ENCODE measurements around the gene BSCL2. TPM values are rescaled to one million over a fixed set of nuclear protein-coding genes. Genes with fewer than 3 reads are reported as not detected.

BSCL2 gene
- total and polyA plus RNA-seq, 2 of the 13 experiments (the other 11 are each of a cell fraction or from before 2014, with no cell fraction given) = 19.5 to 21.1 TPM

DNA sequence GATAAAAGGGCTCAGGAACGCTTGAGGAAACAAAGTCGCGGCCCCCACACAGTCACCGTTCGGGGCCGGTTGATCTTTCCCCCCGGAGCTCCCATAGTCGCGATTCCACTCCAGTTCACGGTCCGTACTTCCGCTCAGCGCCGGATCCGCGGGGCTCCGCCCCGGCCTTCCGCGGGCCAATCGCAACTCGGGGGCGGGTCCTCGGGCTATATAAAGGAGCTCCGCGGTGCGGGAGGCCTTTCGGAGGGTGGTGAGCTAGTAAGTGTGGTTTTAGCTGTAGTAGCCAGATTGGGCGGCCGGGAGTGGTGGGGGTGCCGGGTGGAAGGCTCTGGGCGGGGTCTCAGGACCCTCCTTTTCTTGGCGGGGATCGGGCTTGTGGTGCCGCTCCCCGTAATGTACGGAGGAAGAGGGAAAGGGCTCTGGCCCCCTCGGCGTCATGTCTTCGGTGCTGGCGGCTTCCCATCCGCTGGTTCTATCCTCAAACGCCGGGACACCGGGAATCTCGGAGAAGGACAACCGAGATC lies 42.1 kb downstream of the BSCL2 start, which contains the start of the genes C11orf98 and CSKMT (continued):
- TF ChIP-seq AKAP8 (CRISPR knock-in tag; IDR thresholded peaks at IDR 0.05) (peak; percentile 45; the same call in 1 of the 2 replicates), HIVEP1 (CRISPR knock-in tag; IDR thresholded peaks at IDR 0.05) (peak; percentile 79), KLF12 (CRISPR knock-in tag; IDR thresholded peaks at IDR 0.05; ENCODE audit: borderline replicate concordance) (0 out of 2 replicates have a peak, but pooled peaks have one; percentile 82), IKZF5 (CRISPR knock-in tag; IDR thresholded peaks at IDR 0.05) (peak; percentile 90), ZNF792 (CRISPR knock-in tag; IDR thresholded peaks at IDR 0.05) (peak; percentile 84), MIXL1 (CRISPR knock-in tag; IDR thresholded peaks at IDR 0.05) (peak; percentile 43; the same call in 1 of the 2 replicates), ZNF776 (CRISPR knock-in tag; IDR thresholded peaks at IDR 0.05) (peak; percentile 84), SALL1 (CRISPR knock-in tag; IDR thresholded peaks at IDR 0.05) (peak; percentile 80), REXO4 (CRISPR knock-in tag; IDR thresholded peaks at IDR 0.05; ENCODE audit: borderline replicate concordance) (0 out of 2 replicates have a peak, but pooled peaks have one; percentile 9), MED13 (CRISPR knock-in tag; IDR thresholded peaks at IDR 0.05) (peak; percentile 69), TBX2 (CRISPR knock-in tag; IDR thresholded peaks at IDR 0.05; ENCODE audit: borderline replicate concordance) (peak; percentile 52; the same call in 1 of the 2 replicates), ZMYM2 (CRISPR knock-in tag; IDR thresholded peaks at IDR 0.05) (no peak), ZSCAN9 (CRISPR knock-in tag; IDR thresholded peaks at IDR 0.05; ENCODE audit: borderline replicate concordance) (peak; percentile 97), ZNF7 (CRISPR knock-in tag; IDR thresholded peaks at IDR 0.05) (no peak), KMT2A (CRISPR knock-in tag; IDR thresholded peaks at IDR 0.05) (no peak), GLMP (CRISPR knock-in tag; IDR thresholded peaks at IDR 0.05; ENCODE audit: borderline replicate concordance) (no peak), SP5 (CRISPR knock-in tag; IDR thresholded peaks at IDR 0.05; ENCODE audit: borderline replicate concordance, low read depth) (peak; percentile 35; the same call in 1 of the 2 replicates), ZNF567 (CRISPR knock-in tag; IDR thresholded peaks at IDR 0.05; ENCODE audit: borderline replicate concordance) (0 out of 2 replicates have a peak, but pooled peaks have one; percentile 73), ZFP82 (CRISPR knock-in tag; IDR thresholded peaks at IDR 0.05; ENCODE audit: borderline replicate concordance) (peak; percentile 17; the same call in 1 of the 2 replicates), AHR (CRISPR knock-in tag; IDR thresholded peaks at IDR 0.05) (no peak)
- TF ChIP-seq, protein P1, sequence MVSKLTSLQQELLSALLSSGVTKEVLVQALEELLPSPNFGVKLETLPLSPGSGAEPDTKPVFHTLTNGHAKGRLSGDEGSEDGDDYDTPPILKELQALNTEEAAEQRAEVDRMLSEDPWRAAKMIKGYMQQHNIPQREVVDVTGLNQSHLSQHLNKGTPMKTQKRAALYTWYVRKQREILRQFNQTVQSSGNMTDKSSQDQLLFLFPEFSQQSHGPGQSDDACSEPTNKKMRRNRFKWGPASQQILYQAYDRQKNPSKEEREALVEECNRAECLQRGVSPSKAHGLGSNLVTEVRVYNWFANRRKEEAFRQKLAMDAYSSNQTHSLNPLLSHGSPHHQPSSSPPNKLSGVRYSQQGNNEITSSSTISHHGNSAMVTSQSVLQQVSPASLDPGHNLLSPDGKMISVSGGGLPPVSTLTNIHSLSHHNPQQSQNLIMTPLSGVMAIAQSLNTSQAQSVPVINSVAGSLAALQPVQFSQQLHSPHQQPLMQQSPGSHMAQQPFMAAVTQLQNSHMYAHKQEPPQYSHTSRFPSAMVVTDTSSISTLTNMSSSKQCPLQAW (CRISPR knock-in tag; IDR thresholded peaks at IDR 0.05) = peak; percentile 46; the same call in 1 of the 2 replicates
- TF ChIP-seq, protein P2, sequence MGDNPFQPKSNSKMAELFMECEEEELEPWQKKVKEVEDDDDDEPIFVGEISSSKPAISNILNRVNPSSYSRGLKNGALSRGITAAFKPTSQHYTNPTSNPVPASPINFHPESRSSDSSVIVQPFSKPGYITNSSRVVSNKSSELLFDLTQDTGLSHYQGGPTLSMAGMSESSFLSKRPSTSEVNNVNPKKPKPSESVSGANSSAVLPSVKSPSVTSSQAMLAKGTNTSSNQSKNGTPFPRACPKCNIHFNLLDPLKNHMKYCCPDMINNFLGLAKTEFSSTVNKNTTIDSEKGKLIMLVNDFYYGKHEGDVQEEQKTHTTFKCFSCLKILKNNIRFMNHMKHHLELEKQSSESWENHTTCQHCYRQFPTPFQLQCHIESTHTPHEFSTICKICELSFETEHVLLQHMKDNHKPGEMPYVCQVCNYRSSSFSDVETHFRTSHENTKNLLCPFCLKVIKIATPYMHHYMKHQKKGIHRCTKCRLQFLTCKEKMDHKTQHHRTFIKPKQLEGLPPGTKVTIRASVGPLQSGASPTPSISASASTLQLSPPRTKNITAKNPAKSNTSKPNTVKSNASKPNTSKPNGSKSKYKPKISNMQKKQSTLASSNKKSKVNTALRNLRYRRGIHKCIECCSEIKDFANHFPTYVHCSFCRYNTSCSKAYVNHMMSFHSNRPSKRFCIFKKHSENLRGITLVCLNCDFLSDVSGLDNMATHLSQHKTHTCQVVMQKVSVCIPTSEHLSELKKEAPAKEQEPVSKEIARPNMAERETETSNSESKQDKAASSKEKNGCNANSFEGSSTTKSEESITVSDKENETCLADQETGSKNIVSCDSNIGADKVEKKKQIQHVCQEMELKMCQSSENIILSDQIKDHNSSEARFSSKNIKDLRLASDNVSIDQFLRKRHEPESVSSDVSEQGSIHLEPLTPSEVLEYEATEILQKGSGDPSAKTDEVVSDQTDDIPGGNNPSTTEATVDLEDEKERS (CRISPR knock-in tag; IDR thresholded peaks at IDR 0.05) = 0 out of 2 replicates have a peak, but pooled peaks have one; percentile 9
- TF ChIP-seq, protein P3, sequence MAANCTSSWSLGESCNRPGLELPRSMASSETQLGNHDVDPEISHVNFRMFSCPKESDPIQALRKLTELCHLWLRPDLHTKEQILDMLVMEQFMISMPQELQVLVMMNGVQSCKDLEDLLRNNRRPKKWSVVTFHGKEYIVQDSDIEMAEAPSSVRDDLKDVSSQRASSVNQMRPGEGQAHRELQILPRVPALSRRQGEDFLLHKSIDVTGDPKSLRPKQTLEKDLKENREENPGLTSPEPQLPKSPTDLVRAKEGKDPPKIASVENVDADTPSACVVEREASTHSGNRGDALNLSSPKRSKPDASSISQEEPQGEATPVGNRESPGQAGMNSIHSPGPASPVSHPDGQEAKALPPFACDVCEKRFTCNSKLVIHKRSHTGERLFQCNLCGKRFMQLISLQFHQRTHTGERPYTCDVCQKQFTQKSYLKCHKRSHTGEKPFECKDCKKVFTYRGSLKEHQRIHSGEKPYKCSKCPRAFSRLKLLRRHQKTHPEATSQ (CRISPR knock-in tag; IDR thresholded peaks at IDR 0.05; ENCODE audit: borderline replicate concordance) = 0 out of 2 replicates have a peak, but pooled peaks have one; percentile 26

Data from HepG2 (cell line).